OCI-LY1 (cell line): ENCODE measurements around the gene BASP1.

ENCODE experiments used
- H2AFZ ChIP-seq: fragments of 200-600 bp; sonication (generic), shearing (Covaris generic); 2 replicates; pipeline ENCODE4 v1.6.0; 2014; ENCODE audit warnings: antibody characterized with exemption, mild to moderate bottlenecking, low read length
- H3F3A ChIP-seq: fragments of 200-600 bp; sonication (generic), shearing (Covaris generic); 2 replicates; pipeline ENCODE4 v1.6.0; 2014; ENCODE audit warnings: mild to moderate bottlenecking, antibody characterized with exemption, low read length, moderate library complexity; ENCODE audit not compliant: insufficient read depth
- H3K27ac ChIP-seq: fragments of 200-600 bp; sonication (generic); 2 replicates; pipeline ENCODE4 v1.5.1; 2014; ENCODE audit warnings: low read length, mixed run types, mild to moderate bottlenecking, low read depth; ENCODE audit not compliant: poor library complexity, severe bottlenecking
- H3K27me3 ChIP-seq: fragments of 200-600 bp; sonication (generic); 2 replicates; pipeline ENCODE4 v1.6.0; 2014; ENCODE audit warnings: antibody characterized with exemption, mild to moderate bottlenecking, low read length, moderate library complexity; ENCODE audit not compliant: insufficient read depth
- H3K36me3 ChIP-seq: fragments of 200-600 bp; sonication (generic); 2 replicates; pipeline ENCODE4 v1.6.1; 2014; ENCODE audit warnings: mild to moderate bottlenecking, antibody characterized with exemption, low read length, moderate library complexity, mixed read lengths; ENCODE audit not compliant: insufficient read depth
- H3K4me1 ChIP-seq: fragments of 200-600 bp; sonication (generic); 2 replicates; pipeline ENCODE4 v1.5.1; 2014; ENCODE audit warnings: mild to moderate bottlenecking, low read length, moderate library complexity; ENCODE audit not compliant: insufficient read depth, severe bottlenecking
- H3K4me2 ChIP-seq: fragments of 200-600 bp; sonication (generic), shearing (Covaris generic); 2 replicates; pipeline ENCODE4 v1.6.1; 2014; ENCODE audit warnings: low read length
- H3K4me3 ChIP-seq: fragments of 200-600 bp; sonication (generic); 2 replicates; pipeline ENCODE4 v1.5.1; 2014; ENCODE audit warnings: low read length, low read depth, mild to moderate bottlenecking, mixed read lengths; ENCODE audit not compliant: poor library complexity, severe bottlenecking
- H3K79me2 ChIP-seq: fragments of 200-600 bp; shearing (Covaris generic); 2 replicates; pipeline ENCODE4 v1.6.1; 2016; ENCODE audit warnings: mixed run types, low read length, mixed read lengths; ENCODE audit not compliant: insufficient read depth
- H3K9ac ChIP-seq: fragments of 200-600 bp; sonication (generic), shearing (Covaris generic); 2 replicates; pipeline ENCODE4 v1.6.1; 2014; ENCODE audit warnings: mild to moderate bottlenecking, low read length, mixed read lengths
- H3K9me2 ChIP-seq: fragments of 200-600 bp; sonication (generic), shearing (Covaris generic); 2 replicates; pipeline ENCODE4 v1.6.1; 2014; ENCODE audit warnings: low read depth, mild to moderate bottlenecking, low read length, mixed read lengths
- H3K9me3 ChIP-seq: fragments of 200-600 bp; shearing (Covaris generic); 2 replicates; pipeline ENCODE4 v1.6.1; 2014; ENCODE audit warnings: low read length, mixed read lengths
- H4K20me1 ChIP-seq: fragments of 200-600 bp; sonication (generic), shearing (Covaris generic); 2 replicates; pipeline ENCODE4 v1.6.0; 2016; ENCODE audit warnings: mild to moderate bottlenecking, low read length; ENCODE audit not compliant: insufficient read depth
- EZH2 ChIP-seq: fragments of 200-600 bp; sonication (generic), shearing (Covaris generic); IDR thresholded peaks from 2 replicates; pipeline ENCODE4 v1.8.0; 2017; ENCODE audit warnings: borderline replicate concordance, mixed run types, mild to moderate bottlenecking, antibody characterized with exemption, low read length, moderate library complexity, mixed read lengths
- TF ChIP-seq, protein P1 (sequence below): fragments of 200-600 bp; sonication (generic), shearing (Covaris generic); IDR thresholded peaks from 2 replicates; pipeline ENCODE4 v1.5.1; 2017; ENCODE audit warnings: mild to moderate bottlenecking, antibody characterized with exemption, low read length, moderate library complexity, mixed read lengths

The BASP1 gene

DNA sequence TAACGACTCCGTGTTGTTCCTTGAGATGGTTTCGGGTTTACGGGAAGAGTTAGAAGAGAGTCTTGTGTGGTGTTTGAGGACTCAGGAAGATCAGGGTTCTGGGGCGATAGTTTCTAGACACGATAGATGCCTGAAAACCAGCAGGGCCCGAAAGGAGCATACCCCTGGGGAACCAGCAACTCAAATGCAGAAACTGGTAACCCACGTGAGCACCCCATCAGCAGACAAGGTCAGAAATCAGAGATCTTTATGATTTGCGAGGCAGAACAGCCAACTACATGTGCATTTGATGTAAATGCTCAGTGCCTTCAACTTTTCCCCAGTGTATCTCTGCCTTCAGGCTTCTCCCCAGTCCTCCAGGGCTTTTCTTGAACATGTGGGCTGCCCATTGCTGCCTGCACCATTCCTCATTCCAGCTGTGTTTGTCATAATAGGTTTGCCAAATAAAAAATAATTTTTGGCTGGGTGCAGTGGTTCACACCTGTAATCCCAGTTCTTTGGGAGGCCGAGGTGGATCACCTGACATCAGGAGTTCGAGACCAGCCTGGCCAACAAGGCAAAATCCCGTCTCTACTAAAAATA is 75.1 kb downstream of the BASP1 start:
- no peak overlapping the region for H3K27ac ChIP-seq
- no peaks in the 10 kb centered on the region for H3K79me2 ChIP-seq
- 0 out of 2 replicates have a peak, but pooled peaks cover 3% of the 10 kb centered on the region for H3K9me3 ChIP-seq
- H3K9me2 ChIP-seq = no peaks in the 10 kb centered on the region
- H4K20me1 ChIP-seq = no peaks in the 10 kb centered on the region
- H3K4me2 ChIP-seq = no peak overlapping the region
- no peaks in the 10 kb centered on the region for H3K4me1 ChIP-seq
- H3K4me3 ChIP-seq = no peak overlapping the region
- H3K36me3 ChIP-seq = no peaks in the 10 kb centered on the region
- H2AFZ ChIP-seq = no peak overlapping the region
- TF ChIP-seq, protein P1, sequence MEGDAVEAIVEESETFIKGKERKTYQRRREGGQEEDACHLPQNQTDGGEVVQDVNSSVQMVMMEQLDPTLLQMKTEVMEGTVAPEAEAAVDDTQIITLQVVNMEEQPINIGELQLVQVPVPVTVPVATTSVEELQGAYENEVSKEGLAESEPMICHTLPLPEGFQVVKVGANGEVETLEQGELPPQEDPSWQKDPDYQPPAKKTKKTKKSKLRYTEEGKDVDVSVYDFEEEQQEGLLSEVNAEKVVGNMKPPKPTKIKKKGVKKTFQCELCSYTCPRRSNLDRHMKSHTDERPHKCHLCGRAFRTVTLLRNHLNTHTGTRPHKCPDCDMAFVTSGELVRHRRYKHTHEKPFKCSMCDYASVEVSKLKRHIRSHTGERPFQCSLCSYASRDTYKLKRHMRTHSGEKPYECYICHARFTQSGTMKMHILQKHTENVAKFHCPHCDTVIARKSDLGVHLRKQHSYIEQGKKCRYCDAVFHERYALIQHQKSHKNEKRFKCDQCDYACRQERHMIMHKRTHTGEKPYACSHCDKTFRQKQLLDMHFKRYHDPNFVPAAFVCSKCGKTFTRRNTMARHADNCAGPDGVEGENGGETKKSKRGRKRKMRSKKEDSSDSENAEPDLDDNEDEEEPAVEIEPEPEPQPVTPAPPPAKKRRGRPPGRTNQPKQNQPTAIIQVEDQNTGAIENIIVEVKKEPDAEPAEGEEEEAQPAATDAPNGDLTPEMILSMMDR = no peak
- no peak for TF ChIP-seq EZH2
- no peaks in the 10 kb centered on the region for H3F3A ChIP-seq
- no peak overlapping the region for H3K9ac ChIP-seq
- H3K27me3 ChIP-seq = no peaks in the 10 kb centered on the region

DNA sequence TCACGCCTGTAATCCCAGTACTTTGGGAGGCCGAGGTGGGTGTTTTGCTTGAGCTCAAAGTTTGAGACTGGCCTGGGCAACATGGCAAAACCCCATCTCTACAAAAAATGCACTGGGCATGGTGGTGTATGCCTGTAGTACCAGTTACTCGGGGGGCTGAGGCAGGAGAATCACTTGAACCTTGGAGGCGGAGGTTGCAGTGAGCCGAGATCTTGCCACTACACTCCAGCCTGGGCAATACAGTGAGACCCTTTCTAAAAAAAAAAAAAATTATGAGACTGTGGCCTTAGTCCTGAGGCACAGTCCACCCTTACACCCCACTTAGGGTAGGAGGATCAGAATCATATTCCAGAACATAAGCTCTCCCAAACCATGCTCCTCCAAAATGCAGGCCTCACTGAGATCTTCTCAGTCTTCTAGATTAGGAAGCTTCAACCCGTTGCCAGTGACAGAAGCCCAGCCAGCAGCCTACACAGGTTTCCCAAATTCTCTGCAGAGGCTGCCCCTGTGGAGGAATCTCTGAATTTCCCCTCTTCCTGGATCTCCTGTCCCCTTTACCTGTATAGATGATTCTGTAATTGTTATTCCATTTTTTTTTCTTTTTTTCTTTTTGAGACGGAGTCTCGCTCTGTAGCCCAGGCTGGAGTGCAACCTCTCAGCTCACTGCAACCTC is 77.3 kb downstream of the BASP1 start:
- H3K27me3 ChIP-seq = no peaks in the 10 kb centered on the region
- TF ChIP-seq, protein P1 = no peak
- no peaks in the 10 kb centered on the region for H3F3A ChIP-seq
- H3K9me3 ChIP-seq = no peaks in the 10 kb centered on the region
- H3K36me3 ChIP-seq = no peaks in the 10 kb centered on the region
- no peaks in the 10 kb centered on the region for H4K20me1 ChIP-seq
- no peaks in the 10 kb centered on the region for H3K9me2 ChIP-seq
- H2AFZ ChIP-seq = no peak overlapping the region
- H3K4me2 ChIP-seq = no peak overlapping the region
- H3K4me3 ChIP-seq = no peak overlapping the region
- H3K27ac ChIP-seq = no peak overlapping the region
- no peak overlapping the region for H3K9ac ChIP-seq
- H3K79me2 ChIP-seq = no peaks in the 10 kb centered on the region
- no peaks in the 10 kb centered on the region for H3K4me1 ChIP-seq

DNA sequence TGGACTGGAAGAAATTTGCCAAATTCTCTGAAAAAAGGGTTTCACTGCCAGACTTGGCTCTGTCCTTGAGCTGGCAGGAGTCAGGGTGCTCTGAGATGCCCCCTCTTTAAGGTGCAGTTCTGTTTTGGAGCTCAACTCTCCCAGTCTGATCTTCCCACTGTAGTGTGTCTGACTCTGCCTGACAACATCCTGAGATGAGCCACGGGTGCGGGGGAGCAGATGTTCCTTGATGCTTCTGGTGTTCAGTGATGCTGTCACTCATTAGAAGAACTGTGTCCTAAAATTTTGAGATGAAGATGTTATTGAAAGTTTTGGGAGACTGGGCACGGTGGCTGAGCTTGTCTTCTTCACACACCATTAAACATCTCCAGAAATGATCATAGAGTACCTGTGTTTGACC is 78.2 kb downstream of the BASP1 start:
- H3K4me3 ChIP-seq = no peak overlapping the region
- no peaks in the 10 kb centered on the region for H3K9me2 ChIP-seq
- H3K36me3 ChIP-seq = no peaks in the 10 kb centered on the region
- TF ChIP-seq, protein P1 = no peak
- TF ChIP-seq EZH2 = no peak
- no peak overlapping the region for H3K9ac ChIP-seq
- H3F3A ChIP-seq = no peaks in the 10 kb centered on the region
- H4K20me1 ChIP-seq = no peaks in the 10 kb centered on the region
- H3K4me1 ChIP-seq = no peaks in the 10 kb centered on the region
- H3K79me2 ChIP-seq = no peaks in the 10 kb centered on the region
- no peaks in the 10 kb centered on the region for H3K9me3 ChIP-seq
- H3K27ac ChIP-seq = no peak overlapping the region
- no peaks in the 10 kb centered on the region for H3K27me3 ChIP-seq
- H3K4me2 ChIP-seq = no peak overlapping the region
- H2AFZ ChIP-seq = no peak overlapping the region
